Breast epithelium (tissue), 4 donors: ENCODE results near the gene FDPS. TPM values are rescaled to one million over a fixed set of nuclear protein-coding genes. Genes with fewer than 3 reads are reported as not detected.
A peak's percentile ranks its signal among the peaks of the same experiment; 100 is the strongest.

Source experiments
- DNase-seq, 2 donors: peaks; one replicate each; pipeline ENCODE4 v3.0.0-alpha.2; 2019; ENCODE audit warnings: low spot score in 2 of 2
- H3K27ac ChIP-seq, 2 donors: fragments of 200-600 bp; sonication (generic) in 1 of 2; one replicate each; pipeline ENCODE4 v1.5.1; 2016 to 2019; ENCODE audit warnings: mild to moderate bottlenecking in 1 of 2
- H3K27me3 ChIP-seq, 2 donors: fragments of 200-600 bp; sonication (generic) in 1 of 2; one replicate each; pipeline versions ENCODE4 v1.5.1 to v1.6.0; 2017 to 2019; ENCODE audit warnings: control low read depth in 1 of 2, mild to moderate bottlenecking in 1 of 2
- H3K36me3 ChIP-seq: fragments of 200-600 bp; one replicate; pipeline ENCODE4 v1.5.1; 2019
- H3K4me1 ChIP-seq, 2 donors: fragments of 200-600 bp; sonication (generic); one replicate each; pipeline ENCODE4 v1.5.1; 2016 to 2019; ENCODE audit warnings: control low read depth in 1 of 2
- H3K4me3 ChIP-seq, 3 donors: fragments of 200-600 bp; sonication (generic); 1 replicate in 2 of 3; 2 replicates in 1 of 3; pipeline ENCODE4 v1.5.1; 2016 to 2019; ENCODE audit warnings: mild to moderate bottlenecking in 3 of 3, moderate library complexity in 2 of 3
- H3K9me3 ChIP-seq, 2 donors: fragments of 200-600 bp; sonication (generic) in 1 of 2; one replicate each; pipeline ENCODE4 v1.5.1; 2016 to 2019; ENCODE audit warnings: control low read depth in 1 of 2
- CTCF ChIP-seq, 3 donors: fragments of 450-650 bp; IDR thresholded peaks; one replicate each; pipeline ENCODE4 v1.5.1; 2016 to 2017; ENCODE audit warnings: antibody characterized with exemption in 3 of 3, mild to moderate bottlenecking in 3 of 3, moderate library complexity in 3 of 3
- POLR2A ChIP-seq: fragments of 450-650 bp; IDR thresholded peaks from one replicate; pipeline ENCODE4 v1.6.1; 2016; ENCODE audit warnings: antibody characterized with exemption, mild to moderate bottlenecking, moderate library complexity
- POLR2AphosphoS5 ChIP-seq, 3 donors: sonication (generic); formaldehyde crosslinking; IDR thresholded peaks; one replicate each; pipeline ENCODE4 v1.6.1; 2017; ENCODE audit warnings: antibody characterized with exemption in 3 of 3
- intact Hi-C: fragments of 100-400 bp; cut with DNase I; formaldehyde crosslinking; loops from one replicate; pipeline ENCODE4 v1.15.1; 2023; ENCODE audit warnings: low total_unique reads
- total RNA-seq, 3 donors: library from RNA; depleted of rRNA; stranded (reverse); fragments of >200 nt; gene quantifications; one replicate each; pipeline ENCODE4 v1.1.0, GENCODE V29; 2016

FDPS gene
- total RNA-seq, 3 donors from 2014 or later: 84.2 to 102 (median 93.1) TPM

DNA sequence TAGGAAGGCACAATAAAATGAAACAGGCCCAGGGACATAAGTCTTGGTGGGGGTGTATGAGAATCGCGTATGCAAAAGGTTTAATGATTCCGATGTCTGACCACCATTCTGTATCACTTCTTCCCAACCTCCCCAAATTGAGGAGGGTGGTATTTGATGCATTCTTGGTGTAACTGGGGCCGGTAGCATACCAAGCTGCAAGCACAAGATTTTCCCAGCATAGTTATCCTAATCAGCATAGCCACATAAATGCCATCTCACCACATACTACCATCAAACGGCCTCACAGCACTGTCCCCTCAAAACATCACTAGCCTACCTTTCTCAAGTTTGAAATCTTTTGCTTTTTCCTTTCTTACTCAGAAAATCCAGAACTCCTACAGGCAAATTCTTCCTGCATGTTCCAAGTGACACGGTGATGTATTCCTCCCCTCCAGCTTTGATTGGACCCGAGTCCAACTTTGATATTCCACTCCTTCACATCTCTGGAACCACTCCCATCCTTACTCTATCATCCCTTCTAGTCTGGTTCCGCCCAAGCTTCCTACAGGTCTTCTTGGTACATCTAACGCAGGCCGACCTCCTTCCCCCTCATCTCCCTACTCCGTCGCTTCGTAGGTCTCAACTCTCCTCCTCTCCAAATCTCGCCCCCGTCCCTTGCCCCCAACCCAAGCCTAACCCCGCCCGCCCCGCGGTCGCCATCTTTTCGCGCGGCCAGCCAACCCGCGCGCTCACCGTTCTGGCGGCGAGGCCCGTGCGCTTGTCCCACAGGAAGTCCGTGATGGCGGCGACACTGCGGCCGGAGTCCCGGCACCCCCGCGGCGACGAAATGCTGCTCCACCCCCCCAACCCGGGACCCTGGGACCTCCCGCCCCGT lies 36.0 kb upstream of the FDPS start:
- DNase-seq: no peak
- intact Hi-C loops: no loop called here
- H3K36me3 ChIP-seq: peaks cover 21% of the 10 kb centered on the region
- peak overlapping the region; percentile 95 to 96 for H3K27ac ChIP-seq
- H3K4me3 ChIP-seq: peak overlapping the region; percentile 74 to 86 (median 80)
- H3K27me3 ChIP-seq: no peaks in the 10 kb centered on the region
- no peak for TF ChIP-seq POLR2AphosphoS5 (IDR thresholded peaks at IDR 0.05)
- TF ChIP-seq CTCF (IDR thresholded peaks at IDR 0.05): no peak
- TF ChIP-seq POLR2A: no peak
- no peaks in the 10 kb centered on the region for H3K9me3 ChIP-seq
- no peaks in the 10 kb centered on the region for H3K4me1 ChIP-seq

- DNase-seq: peak; percentile 90 to 94
- Histone ChIP-seq H3K4me1 (peaks cover 0 to 3% of the 10 kb centered on the region in 2 donors), H3K27me3 (no peaks in the 10 kb centered on the region), H3K9me3 (no peaks in the 10 kb centered on the region), H3K4me3 (peak within 1 kb of the TSS; percentile 74 to 86 (median 80)), H3K36me3 (peaks cover 12% of the 10 kb centered on the region), H3K27ac (peak within 1 kb of the TSS; percentile 95 to 96)
- TF ChIP-seq POLR2A: peak; percentile 73
- no peak for TF ChIP-seq CTCF (IDR thresholded peaks at IDR 0.05)
- TF ChIP-seq POLR2AphosphoS5 (IDR thresholded peaks at IDR 0.05): peak; percentile 88 to 96 (median 93)
- intact Hi-C loops: no loop called here
Measured at GRCh38 chr1:155273343-155274245, 35.1 kb upstream of the FDPS start, which contains the start of gene CLK2. TSS of gene CLK2 (minus strand) at chr1:155273504. CDS start at chr1:155270977, 2,527 bp downstream.

DNA sequence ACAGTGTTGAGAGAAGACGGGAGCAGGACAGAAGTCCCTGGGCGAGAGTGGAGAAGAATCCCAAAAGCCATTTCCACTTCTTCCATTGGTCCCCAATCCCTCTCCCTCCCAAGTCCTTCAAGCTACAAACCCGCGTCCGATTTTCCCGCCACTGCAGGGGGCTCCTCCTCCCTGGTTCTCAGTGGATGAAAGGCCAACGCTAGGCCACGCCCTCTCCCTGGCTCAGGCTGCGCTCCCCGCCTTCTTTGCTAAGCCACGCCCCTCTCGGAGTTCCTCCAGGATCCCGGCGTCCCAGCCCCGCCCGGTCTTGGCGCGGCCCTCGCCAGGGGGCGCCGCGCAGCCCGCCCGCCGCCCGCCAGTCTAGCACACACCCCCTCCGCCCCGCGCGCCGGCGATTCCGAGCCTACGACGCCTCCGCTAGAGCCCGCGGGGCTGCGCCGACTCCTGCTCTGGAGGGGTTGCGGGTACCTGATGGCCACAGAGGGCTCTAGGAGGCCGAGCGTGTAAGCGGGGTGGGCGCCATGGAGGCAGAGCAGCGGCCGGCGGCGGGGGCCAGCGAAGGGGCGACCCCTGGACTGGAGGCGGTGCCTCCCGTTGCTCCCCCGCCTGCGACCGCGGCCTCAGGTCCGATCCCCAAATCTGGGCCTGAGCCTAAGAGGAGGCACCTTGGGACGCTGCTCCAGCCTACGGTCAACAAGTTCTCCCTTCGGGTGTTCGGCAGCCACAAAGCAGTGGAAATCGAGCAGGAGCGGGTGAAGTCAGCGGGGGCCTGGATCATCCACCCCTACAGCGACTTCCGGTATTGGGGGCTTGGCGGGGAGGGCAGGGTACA lies 31.4 kb upstream of the FDPS start, which contains the start of gene HCN3:
HCN3 (plus strand) TSS at position 394 of the 832 bp plus-strand sequence; CDS start at position 522, 128 bp downstream.
- peak in 1 of 3 donors; percentile 39 for TF ChIP-seq CTCF (IDR thresholded peaks at IDR 0.05)
- TF ChIP-seq POLR2A: no peak
- peak in 1 of 3 donors; percentile 25 for TF ChIP-seq POLR2AphosphoS5 (IDR thresholded peaks at IDR 0.05)
- intact Hi-C loops: no loop called here
- H3K27me3 ChIP-seq: no peaks in the 10 kb centered on the region

GRCh38 chr1:155277902-155278688 lies 30.6 kb upstream of the FDPS start:
- Histone ChIP-seq H3K4me1 (peaks cover 0 to 3% of the 10 kb centered on the region in 2 donors), H3K9me3 (no peaks in the 10 kb centered on the region), H3K27me3 (no peaks in the 10 kb centered on the region), H3K27ac (peak overlapping the region; percentile 60 to 80), H3K36me3 (no peaks in the 10 kb centered on the region), H3K4me3 (peak overlapping the region; percentile 62 to 94 (median 70))
- DNase-seq: peak; percentile 45 to 59
- TF ChIP-seq CTCF (IDR thresholded peaks at IDR 0.05) (peak in 1 of 3 donors; percentile 42), POLR2AphosphoS5 (IDR thresholded peaks at IDR 0.05) (no peak), POLR2A (no peak)
- intact Hi-C loops: no loop called here

More for the DNA sequence above, 31.4 kb upstream of the FDPS start, which contains the start of gene HCN3:
- no peaks in the 10 kb centered on the region for H3K9me3 ChIP-seq
- H3K27ac ChIP-seq: peak within 1 kb of the TSS; percentile 60 to 80
- H3K4me1 ChIP-seq: peaks cover 0 to 3% of the 10 kb centered on the region in 2 donors
- H3K4me3 ChIP-seq: peak within 1 kb of the TSS; percentile 62 to 94 (median 70)
- no peaks in the 10 kb centered on the region for H3K36me3 ChIP-seq
- peak; percentile 95 to 98 for DNase-seq
